Measurements from ENCODE around the gene YIF1B.

Gene YIF1B

DNA sequence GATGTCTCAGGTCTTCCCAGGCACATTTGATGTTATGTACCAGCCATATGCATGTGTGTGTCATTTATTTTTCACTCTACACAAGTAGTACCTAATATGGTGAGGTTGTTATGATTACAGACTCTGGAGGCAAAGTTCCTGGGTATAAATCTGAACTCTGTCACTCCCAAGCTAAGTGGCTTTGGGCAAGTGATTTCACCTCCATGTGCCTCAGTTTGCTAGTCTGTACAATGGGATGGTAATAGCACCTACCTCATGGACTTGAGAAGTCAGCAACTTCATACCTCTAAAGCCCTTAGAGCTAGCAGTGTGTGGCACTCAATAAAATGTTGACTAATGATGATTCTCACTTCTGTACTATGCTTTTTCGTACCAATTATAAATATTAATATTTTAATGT, 16.0 kb upstream of the YIF1B start:
- DNase-seq: no peak

DNA sequence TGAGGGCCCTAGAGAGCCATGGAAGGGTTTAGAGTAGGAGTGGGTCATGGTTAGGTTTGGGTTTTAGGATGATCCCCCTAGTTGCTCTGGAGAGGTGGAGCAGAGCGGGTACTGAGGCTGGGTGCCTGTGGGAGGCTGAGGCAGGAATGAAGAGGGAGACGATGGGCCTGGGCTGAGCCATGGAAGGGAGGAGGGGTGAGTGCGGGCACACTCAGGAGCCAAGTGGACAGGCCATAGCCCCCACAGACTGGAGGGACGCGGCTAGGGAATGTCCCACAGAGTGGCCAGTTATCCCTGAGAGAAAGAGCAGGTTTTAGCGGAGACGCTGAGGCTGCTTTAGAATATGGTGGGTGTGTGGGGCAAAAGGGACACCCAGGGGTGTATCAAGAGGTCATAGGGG, 13.9 kb upstream of the YIF1B start:
- DNase-seq: no peak

DNA sequence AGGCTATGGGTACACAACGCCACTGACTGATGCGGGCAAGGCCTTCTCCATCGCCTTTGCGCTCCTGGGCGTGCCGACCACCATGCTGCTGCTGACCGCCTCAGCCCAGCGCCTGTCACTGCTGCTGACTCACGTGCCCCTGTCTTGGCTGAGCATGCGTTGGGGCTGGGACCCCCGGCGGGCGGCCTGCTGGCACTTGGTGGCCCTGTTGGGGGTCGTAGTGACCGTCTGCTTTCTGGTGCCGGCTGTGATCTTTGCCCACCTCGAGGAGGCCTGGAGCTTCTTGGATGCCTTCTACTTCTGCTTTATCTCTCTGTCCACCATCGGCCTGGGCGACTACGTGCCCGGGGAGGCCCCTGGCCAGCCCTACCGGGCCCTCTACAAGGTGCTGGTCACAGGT, 10.8 kb upstream of the YIF1B start:
- no peak for DNase-seq

DNA sequence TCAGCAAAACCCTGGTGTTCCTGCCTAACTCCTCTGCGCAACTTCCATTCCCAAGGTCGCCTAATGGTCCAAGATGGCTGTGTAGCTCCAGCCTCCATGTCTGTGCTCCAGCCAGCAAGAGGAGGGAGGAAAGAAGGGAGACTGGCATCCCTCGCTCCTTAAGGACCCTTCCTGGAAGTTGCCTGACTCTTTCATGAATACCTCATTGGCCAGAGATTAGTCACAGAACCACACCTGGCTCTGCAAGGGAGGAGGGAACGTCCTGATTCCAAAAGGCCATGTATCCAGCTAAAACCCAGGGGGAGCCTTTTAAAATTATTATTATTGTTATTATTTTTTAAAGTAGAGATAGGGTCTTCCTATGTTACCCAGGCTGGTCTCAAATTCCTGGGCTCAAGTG, 8.7 kb upstream of the YIF1B start:
- no peak for DNase-seq

DNA sequence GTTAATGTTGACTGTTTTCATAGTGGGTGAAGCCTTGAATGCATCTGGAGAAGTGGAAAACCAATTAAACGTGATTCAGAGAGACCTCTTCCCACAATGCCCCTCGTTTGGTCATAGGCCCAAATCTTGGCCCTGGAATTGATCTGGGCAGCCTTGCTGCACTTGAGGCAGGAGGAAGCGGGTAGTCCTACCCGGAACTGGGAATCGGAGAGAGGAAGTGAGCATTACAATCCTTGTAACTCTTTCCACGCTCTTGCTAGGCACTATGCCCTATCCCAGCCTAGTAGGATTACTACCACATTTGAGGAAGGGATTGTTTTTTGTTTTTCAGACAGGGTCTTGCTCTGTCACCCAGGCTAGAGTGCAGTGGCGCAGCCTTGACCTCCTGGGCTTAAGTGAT, 7.5 kb upstream of the YIF1B start:
- no peak for DNase-seq

DNA sequence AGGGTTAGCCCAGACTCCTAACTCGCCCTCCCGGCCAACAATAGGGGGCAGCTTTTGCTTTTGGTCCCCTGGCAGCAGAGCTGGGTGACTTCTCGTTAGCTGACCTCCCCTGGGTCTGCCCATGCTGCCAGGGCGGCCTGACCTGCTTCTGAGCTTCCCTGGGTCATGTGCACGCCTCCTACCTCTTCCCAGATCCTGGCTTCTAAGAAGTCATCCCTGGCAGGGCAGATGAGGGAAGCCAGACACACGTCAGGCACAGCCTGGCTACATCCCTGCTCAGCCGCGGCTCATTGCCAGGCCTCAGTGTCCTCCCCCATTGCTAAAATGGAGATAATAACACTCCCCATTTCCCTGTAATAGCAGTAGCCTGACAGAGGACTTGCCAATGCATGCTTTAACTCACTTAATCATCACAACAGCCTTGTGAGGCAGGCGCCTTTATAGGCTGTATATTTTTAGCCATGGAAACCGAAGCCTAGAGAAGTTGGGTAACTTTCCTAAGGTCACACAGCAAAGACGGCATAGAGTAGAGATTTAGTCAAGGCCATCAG, 6.0 kb upstream of the YIF1B start:
- no peak for DNase-seq

DNA sequence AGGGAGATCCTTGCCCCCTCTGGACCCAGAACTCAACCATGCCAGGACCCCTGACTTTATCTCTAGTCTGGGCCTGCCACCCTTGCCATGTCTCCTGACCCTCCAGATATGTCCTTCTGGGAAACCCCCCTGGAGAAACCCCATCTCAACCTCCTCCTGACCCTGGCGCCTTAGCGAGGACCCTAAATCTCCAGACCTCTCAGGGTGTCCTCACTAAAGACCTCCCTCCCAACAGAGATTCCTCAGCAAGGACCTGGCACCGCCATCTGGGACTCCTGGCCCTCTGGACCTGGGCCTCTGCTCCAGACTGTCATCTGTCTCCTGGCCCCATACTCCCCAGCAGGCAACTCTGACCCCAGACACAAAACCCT, 5.2 kb upstream of the YIF1B start:
- DNase-seq: no peak

DNA sequence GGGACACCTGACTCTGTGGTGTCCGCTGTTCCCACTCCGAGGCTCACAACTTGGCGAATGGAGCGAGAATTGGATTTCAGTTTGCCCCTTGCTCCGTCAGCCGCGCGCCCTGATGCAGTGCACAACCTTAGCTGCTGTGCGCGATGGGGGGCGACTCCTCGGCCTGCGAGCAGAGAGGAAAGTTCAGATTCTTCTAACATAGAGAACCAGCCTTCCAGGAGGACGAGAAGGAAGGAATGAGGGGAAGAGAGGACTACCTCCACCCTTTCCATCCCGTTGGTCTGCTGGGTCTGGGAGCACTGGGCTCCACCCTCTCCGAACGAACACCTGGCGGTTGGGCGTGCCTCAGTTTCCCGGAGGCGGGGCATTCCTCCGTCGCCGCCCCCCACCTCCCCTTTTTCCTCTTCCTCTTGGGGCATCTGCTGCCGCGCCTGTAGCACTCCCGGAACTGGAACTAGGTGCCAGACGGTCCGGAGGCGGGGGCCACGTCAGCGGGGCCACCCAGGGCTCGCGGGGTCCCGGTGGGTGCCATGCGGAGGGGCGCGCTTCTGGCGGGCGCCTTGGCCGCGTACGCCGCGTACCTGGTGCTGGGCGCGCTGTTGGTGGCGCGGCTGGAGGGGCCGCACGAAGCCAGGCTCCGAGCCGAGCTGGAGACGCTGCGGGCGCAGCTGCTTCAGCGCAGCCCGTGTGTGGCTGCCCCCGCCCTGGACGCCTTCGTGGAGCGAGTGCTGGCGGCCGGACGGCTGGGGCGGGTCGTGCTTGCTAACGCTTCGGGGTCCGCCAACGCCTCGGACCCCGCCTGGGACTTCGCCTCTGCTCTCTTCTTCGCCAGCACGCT, 3.9 kb upstream of the YIF1B start, which contains the start of gene KCNK6:
TSS of gene KCNK6 (plus strand) at position 425 of the 838 bp plus-strand sequence. CDS start at position 531, 106 bp downstream.
- peak; percentile 47 for DNase-seq

DNA sequence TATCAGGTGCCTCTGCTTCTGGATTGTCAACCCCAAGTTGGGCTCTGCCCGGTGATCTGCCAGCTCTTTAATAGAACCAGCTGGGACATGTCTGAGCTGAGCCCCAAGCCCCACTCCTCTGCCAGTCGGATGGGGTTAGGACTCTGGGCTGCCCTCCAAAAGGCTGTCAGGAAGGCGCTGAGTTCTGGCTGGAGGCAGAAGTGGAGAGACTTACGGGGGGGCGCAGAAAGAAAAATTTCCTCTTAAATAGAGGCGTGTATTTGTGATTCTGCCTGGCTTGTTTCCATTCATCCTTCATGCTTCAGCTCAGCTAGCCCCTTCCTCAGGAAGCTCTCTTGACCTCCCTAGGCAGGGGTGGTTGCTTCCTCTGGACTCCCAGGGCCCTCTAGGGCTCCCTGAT, 2.9 kb upstream of the YIF1B start:
- no peak for DNase-seq

DNA sequence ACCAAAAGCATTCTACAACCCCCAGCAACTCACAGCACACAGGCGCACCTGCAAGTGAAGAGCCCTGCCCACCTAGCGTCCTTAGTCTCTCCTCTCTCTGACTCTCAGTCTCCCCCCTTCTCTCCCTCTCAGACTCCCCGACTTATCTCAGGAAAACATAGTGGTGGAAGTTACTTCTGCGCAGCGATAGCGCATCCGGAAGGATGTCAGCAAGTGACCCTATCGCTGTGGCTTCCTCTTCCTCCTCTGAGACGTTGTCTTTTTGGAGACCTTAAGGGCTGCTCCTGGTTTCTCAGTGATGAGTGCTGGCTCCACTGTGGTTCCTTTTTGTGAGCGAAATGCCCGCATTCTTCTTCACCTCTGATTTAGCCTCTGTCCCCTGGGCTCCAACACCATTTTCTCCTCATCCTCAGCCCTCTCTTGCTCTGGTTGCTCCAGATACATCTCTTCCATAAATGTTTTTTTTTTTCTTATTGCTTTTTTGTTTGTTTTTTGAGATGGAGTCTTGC, 1.4 kb upstream of the YIF1B start:
- no peak for DNase-seq

DNA sequence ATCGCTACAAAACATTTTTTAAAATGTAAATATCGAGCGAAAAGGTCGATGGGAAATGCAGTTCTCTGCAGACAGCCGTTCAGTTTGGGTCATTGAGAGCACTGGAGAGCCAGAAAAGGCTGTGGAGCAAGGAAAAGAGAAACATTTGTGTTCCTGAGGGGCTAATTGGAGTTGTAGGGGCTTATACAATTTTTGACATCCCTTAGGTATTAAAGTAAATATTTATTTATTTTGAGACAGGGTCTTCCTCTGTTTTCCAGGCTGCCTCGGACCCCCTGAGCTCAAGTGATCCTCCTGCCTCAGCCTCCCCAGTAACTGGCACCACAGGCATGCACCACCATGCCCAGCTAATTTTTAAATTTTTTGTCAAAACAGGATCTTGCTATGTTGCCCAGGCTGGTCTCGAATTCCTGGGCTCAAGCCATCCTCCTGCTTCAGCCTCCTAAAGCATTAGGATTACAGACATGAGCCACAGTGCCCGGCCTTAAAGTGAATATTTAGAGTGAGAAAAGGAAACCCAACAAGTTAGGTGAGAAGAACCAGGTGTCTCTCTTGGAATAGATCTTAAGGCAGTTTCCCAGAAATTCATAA, 825 bp upstream of the YIF1B start:
- no peak for DNase-seq

DNA sequence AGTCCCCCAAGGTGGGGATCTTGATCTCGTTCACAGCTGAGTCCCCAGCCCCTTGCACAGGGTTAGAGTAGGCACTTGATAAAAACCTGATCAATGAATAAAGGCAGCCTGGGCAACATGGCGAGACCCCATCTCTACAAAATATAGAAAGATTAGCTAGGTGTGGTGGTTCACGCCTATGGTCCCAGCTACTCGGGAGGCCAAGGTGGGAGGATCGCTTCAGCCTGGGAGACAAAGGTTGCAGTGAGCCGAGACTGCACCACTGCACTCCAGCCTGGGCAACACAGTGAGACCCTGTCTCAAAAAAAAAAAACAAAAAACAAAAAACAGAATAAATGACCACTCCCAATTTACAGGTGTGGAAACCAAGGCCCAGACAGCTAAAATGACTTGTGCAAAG, 4.8 kb downstream of the YIF1B start:
- no peak for DNase-seq

DNA sequence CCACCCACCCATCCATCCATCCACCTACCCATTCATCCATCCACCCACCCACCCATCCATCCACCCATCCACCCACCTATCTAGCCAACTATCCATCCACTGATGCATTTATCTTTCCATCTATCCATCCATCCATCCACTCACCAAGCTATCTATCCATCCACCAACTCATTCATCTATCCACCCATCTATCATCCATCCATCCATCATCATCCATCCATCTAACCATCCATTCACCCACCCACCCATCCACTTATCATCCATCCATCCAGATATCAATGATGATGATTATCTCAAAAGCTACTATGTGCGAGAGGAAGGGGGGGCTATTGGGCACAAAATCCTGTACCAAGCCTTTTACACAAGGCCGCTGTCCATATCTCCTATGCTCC, 5.5 kb downstream of the YIF1B start:
- DNase-seq: no peak

DNA sequence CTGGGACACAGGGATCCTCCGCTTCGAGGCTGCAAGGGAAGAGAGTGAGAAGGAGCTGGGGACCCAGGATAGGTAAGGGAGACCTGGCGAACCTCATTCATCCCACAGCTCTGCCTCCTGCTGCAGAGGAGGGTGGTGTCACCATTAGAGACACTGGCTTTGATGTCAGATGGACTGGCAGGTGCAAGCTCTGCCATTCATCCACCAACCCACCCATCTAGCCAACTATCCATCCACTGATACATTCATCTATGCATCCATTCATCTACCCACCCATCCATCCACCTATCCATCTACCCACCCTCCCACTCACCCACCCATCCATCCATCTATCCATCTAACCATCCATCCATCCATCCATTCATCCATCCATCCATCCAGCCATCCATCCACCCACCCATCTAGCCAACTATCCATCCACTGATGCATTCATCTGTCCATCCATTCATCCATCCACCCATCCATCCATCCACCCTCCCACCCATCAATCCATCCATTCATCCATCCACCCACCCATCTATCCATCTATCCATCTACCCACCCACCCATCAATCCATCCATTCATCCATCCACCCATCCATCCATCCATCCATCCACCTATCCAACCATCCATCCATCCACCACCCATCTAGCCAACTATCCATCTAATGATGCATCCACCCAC, 6.0 kb downstream of the YIF1B start:
- DNase-seq: no peak

DNA sequence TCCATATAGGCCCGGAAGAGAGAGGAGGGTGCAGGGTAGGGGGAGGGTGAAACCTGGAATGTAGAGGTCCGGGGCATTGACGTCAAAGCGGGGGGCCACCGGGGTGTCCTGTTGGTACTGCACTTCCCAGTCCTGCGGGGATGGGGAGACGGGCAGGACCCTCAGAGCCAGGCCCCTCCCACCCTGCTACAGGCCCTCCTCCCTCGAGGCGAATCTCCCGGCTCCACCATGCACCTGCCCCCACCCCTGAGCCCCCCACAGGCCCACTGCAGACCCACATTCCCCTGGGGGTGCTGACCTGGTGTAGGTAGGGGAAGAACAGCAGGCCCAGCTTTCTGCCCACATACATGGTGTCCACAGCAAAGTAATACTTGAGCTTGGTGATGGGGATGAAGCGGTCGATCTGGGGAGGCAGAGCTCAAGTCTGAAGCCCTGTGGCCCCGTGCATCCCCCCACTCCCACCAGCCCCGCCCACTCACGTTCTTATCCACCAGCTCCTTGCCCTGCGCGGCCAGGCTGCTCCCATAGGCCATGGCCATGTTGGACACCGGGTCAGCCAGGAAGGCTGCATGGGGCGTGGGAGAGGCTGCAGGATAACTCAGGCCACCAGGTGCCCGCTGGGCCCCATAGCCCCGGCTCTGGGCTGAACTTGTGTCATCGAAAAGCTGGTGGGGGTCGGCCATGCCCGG, 6.7 kb downstream of the YIF1B start:
- no peak for DNase-seq

DNA sequence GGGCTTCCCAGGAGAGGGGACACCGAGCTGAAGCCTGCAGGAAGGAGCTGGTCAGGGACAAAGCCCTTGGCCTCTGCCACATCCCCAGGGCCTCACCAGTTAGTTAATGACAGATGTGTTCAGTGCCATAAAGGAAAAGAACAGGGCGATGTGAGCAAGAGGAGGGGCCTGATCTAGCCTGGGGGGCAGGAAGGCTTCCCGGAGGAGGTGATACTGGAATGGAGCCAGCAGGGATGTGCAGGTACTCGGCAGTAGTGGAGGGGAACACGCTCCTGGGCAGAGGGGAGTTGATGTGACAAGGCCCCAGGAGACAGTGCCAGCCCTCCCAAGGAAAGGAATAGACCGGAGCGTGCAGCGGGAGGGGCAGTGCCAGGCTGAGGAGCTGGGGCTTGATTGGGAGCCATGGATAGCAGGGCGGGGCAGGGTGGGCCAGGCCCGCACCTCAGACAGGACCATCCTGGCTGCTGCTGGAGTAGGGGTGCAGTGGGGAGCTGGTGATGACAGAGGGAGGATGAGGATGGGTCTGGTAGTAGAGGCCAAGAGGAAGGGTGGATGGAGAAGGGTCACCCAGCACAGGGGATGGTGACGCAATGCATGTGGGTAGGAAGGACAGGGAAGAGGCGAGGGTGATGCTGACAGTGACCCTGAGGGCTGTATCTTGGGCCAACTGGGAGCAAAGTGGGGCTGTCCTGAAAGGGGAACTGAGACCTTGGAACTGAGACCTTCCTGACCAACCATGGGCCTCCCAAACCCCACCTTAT, 7.6 kb downstream of the YIF1B start:
- DNase-seq: no peak

DNA sequence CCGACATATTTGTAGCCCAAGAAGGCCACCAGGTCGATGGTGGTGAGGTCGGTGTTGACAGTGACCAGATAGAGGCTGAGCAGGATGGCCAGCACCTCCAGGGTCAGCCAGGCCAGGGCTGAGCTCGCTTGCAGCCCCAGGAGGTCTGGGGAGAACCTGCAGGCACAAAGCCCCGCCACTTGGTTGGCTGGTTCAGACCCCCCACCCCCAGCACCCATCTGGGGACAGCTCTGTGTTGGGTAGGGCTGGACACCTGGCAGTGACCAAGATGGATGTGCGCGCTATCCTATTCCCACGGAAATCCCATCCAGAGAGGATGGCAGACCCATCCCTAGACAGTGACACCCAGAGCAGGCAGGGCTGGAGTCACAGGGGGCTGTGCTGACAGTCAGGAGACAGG, 8.2 kb downstream of the YIF1B start:
- DNase-seq: no peak

DNA sequence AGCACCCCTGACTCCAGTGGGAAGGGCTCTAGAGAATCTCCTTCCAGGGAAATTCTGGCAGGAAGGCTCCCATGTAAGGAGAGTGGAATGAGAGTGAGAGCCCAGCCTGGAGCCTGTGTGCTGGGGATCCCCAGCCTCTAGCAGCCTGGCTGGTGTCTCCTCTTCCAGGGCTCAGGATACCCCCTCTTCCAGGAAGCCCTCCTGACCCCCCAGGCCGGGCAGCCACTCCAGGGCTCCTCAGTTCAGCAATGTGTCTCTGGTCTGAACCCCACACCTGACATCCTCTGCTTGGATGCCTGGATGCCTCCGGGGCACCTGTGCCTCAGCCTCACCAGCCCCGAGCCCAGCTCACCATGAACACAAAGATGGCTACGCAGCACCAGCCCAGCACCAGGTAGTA, 8.7 kb downstream of the YIF1B start:
- no peak for DNase-seq

DNA sequence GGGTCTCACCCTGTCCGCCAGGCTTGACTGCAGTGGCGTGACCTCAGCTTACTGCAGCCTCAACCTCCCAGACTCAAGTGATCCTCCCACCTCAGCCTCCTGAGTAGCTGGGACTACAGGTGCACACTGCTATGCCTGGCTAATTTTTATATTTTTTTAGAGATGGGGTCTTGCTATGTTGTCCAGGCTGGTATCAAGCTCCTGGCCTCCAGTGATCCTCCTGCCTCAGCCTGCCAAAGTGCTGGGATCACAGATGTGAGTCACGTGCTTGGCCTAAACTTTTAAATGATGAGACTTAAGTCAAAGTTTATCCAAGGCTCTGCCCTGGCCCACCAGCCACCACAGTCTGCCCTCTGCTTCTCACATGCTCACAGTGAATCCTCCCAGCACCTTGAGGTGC, 9.5 kb downstream of the YIF1B start:
- no peak for DNase-seq

DNA sequence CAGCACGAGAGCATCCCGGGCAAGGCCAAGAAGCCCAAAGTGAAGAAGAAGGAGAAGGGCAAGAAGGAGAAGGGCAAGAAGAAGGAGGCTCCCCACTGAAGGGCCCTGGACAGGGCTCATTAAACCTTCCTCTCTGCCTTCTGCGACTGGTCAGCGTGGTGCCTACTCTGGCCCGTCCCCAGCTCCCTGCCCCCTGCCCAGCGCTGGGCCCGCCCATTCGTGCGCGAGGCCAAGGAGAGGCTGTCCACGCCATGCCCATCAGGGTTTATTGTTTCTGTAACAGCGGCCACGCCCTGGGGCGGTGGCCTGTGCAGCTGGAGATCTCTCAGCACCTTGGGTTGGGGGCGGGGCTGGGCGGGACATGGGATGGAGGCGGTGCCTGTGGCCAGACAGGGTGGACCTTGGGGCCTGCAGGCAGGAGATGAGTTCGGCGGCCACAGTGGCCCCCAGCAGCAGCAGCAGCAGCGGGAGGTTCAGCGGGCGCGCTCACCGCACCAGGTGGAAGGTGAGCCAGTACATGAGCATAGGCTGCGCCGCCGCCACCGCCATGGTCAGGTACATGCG, 10.8 kb downstream of the YIF1B start:
- peak; percentile 98 for DNase-seq

DNA sequence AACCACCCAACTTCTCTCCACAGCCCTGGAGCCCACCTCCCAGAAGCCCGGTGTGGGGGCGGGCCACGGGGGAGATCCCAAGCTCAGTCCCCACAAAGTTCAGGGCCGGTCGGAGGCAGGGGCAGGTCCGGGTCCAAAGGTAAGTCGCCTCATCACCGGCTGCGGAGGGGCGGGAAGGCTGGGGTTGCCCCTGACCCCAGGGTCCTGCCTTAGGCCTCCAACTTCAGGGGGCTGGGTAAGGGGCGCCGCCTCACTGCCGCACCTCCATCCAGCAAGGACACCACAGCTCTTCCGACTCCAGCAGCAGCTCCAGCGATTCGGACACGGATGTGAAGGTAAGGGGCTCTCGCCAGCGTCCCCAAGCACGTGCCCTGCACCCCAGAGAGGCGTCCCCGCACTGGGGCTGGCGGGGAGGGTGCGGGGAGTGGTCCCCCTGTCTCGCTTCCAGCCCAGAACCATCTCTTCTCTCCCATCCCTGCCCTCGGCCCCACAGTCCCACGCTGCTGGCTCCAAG, 11.3 kb downstream of the YIF1B start:
- no peak for DNase-seq

Data from NCI-H146 (cell line).